ENCODE measurements around the gene RBMS1. TPM values are rescaled to one million over a fixed set of nuclear protein-coding genes. Genes with fewer than 3 reads are reported as not detected.

Gene RBMS1
- total RNA-seq, 4 donors from 2014 or later = 86.0 to 110 (median 91.5) TPM

DNA sequence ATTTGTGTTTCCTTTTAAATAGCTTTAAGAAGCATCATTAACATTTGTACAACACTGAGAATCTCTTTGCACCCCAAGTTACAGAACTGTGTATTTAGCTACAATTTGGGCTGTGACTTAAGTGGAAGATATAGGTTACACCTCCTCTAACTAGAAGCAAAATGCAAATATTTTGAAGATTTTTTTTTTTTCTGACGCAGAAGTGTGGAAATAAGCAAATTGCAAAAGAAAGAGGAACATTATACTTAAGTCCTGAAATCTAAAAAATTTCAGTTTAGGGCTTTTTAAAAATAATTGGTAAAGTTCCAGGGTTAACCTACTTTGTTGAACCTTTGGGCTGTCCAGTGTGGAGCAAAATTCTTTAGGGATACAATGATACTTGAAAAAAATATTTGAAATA lies 41.4 kb upstream of the RBMS1 start:
- Histone ChIP-seq H3K36me3 (no peaks in the 10 kb centered on the region), H3K9me3 (no peaks in the 10 kb centered on the region), H3K4me1 (peaks cover 0 to 11% (median 0%) of the 10 kb centered on the region in 3 donors), H3K4me3 (no peak overlapping the region), H3K27ac (no peak overlapping the region), H3K27me3 (no peaks in the 10 kb centered on the region)
- WGBS, 2 donors (ENCODE audit: low coverage in 1 of 2) = 93 to 94% methylated on average over 1 of the region's 1 CpG
- no peak for TF ChIP-seq CTCF (IDR thresholded peaks at IDR 0.05)
- no peak for ATAC-seq

- Histone ChIP-seq H3K4me1 (peaks cover 0 to 11% (median 0%) of the 10 kb centered on the region in 3 donors), H3K9me3 (no peaks in the 10 kb centered on the region), H3K27ac (no peak overlapping the region), H3K4me3 (no peak overlapping the region), H3K36me3 (no peaks in the 10 kb centered on the region), H3K27me3 (no peaks in the 10 kb centered on the region)
- no peak for ATAC-seq
- TF ChIP-seq EP300 (IDR thresholded peaks at IDR 0.05) (no peak), CTCF (IDR thresholded peaks at IDR 0.05) (no peak), POLR2AphosphoS5 (IDR thresholded peaks at IDR 0.05) (no peak), POLR2A (IDR thresholded peaks at IDR 0.05) (no peak)
Observed at GRCh38 chr2:160534249-160534648, 40.6 kb upstream of the RBMS1 start.

GRCh38 chr2:160533482-160533881 lies 39.9 kb upstream of the RBMS1 start:
- Histone ChIP-seq H3K27me3 (no peaks in the 10 kb centered on the region), H3K27ac (peak overlapping the region in 1 of 4 donors; percentile 5), H3K4me3 (no peak overlapping the region), H3K4me1 (peaks cover 0 to 11% (median 0%) of the 10 kb centered on the region in 3 donors), H3K36me3 (no peaks in the 10 kb centered on the region), H3K9me3 (no peaks in the 10 kb centered on the region)
- TF ChIP-seq EP300 (IDR thresholded peaks at IDR 0.05) = no peak
- no peak for TF ChIP-seq CTCF (IDR thresholded peaks at IDR 0.05)
- no peak for TF ChIP-seq POLR2AphosphoS5 (IDR thresholded peaks at IDR 0.05)
- no peak for TF ChIP-seq POLR2A (IDR thresholded peaks at IDR 0.05)
- 47 to 53% methylated on average over 2 of the region's 2 CpGs for WGBS, 2 donors (ENCODE audit: low coverage in 1 of 2)
- ATAC-seq = no peak

- ATAC-seq = no peak
- Histone ChIP-seq H3K9me3 (no peaks in the 10 kb centered on the region), H3K4me1 (peaks cover 0 to 11% (median 0%) of the 10 kb centered on the region in 3 donors), H3K4me3 (no peak overlapping the region), H3K36me3 (no peaks in the 10 kb centered on the region), H3K27me3 (no peaks in the 10 kb centered on the region), H3K27ac (no peak overlapping the region)
- no peak for TF ChIP-seq CTCF (IDR thresholded peaks at IDR 0.05)
- no peak for TF ChIP-seq POLR2AphosphoS5 (IDR thresholded peaks at IDR 0.05)
- no peak for TF ChIP-seq EP300 (IDR thresholded peaks at IDR 0.05)
- no peak for TF ChIP-seq POLR2A (IDR thresholded peaks at IDR 0.05)
- 80 to 91% methylated on average over 3 to 4 of the region's 6 CpGs for WGBS, 2 donors (ENCODE audit: low coverage in 1 of 2)
Observed at GRCh38 chr2:160532388-160532787, 38.8 kb upstream of the RBMS1 start.

DNA sequence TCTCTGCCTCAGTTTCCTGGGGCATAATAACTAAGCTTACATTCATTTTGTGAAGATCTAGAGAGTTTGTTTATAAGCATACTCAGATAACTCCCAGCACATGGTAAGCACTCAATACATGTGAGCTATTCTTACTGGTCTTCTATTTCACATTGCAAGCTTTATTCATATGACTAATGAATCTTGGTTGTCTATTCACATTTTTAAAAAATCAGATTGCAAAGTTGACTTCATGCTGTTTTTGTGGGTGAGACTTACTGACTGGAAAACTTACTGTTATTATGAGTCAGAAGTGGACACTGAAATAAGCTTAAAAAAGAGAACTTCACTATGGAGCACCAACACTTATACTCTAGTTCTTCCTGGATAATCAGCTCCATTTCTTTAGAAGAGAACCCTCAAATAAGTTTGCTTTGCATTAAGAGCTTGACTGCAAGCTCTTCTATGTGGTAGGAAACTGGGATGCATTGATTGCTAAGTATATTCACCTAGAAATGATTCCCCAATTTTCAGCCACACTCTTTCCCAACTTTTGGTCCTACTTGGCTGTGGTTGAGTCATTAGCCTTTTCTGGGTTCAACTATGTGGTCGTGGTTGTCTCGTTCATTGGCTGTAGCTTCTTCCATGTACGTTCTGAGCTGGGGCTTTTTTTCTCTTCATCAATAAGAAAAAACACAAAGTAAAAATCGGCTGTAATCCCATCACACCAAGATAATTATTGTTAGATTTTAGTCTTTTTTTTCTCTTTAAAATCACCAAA lies 29.5 kb upstream of the RBMS1 start:
- Histone ChIP-seq H3K9me3 (no peaks in the 10 kb centered on the region), H3K4me1 (no peaks in the 10 kb centered on the region), H3K27ac (no peak overlapping the region), H3K27me3 (no peaks in the 10 kb centered on the region), H3K4me3 (no peak overlapping the region), H3K36me3 (no peaks in the 10 kb centered on the region)
- 80 to 91% methylated on average over 4 of the region's 4 CpGs for WGBS, 2 donors (ENCODE audit: low coverage in 1 of 2)
- TF ChIP-seq EP300 (IDR thresholded peaks at IDR 0.05) = no peak
- TF ChIP-seq CTCF (IDR thresholded peaks at IDR 0.05) = no peak
- no peak for ATAC-seq

All from gastroesophageal sphincter (tissue), 4 donors.